NCI-H69 (cell line): Measurements from ENCODE around the gene S100A5.

Source experiments
- DNase-seq: peaks from one replicate; lab custom pipeline; 2025; lab: John Stamatoyannopoulos, UW

The S100A5 gene

DNA sequence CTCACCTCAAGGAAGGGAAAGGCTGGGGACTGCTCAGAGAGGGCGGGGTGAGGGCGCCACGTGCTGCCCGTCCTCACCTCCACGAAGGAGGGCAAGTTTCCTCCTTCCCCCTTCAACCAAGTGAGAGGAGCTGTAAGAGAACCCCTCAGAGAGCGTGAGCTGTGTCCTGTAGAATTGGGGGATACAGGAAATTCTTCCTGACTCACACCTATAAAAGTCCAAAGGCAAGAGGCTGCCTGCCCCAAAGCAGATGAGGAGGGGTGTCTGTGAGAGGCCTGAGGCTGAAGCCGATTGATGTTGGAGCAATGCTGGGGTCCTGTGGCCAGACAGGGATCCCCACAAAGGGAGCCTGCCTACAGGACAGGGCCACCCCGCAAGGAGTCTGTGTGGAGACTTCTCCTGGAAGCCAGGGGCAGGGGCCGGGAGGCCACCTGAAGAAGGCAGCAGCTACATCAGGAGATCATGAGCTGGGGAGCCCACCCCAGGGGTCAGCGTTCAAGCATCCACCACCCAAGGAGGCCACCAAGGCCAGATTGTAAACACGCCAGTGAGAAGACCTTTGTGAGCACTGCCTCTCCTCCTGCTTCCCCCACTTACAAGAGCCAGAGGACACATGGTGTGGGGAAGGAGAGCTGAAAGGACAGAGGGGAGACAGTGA lies 32.7 kb downstream of the S100A5 start:
- DNase-seq, result no peak

DNA sequence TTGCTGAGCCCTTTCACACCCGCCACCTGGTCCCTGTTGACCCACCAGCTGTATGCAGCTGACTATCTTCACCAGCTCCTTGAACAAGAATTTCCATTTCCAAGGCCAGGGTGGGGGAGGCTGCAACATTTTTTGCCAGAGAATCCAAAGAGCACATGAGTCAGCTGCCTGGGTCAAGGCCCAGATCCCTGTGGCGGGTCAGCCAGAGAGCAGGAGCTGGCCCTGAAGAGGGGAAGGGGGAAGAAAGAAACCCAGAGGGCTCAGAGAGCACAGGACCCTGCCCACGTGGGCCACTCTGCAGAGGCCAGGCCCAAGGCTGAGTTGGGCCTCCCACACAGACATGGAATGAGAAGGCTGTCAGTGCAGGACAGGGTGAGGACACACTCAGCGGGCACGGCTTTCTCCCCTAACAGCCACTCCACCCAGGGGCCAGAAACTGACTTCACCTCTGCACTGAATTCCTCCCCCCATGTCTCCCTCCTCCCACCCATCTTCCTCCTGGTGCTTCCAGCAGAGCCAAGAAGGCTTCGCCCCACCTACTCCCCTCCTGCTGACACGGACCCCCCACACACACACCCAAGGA lies 33.8 kb downstream of the S100A5 start:
- DNase-seq, result no peak

DNA sequence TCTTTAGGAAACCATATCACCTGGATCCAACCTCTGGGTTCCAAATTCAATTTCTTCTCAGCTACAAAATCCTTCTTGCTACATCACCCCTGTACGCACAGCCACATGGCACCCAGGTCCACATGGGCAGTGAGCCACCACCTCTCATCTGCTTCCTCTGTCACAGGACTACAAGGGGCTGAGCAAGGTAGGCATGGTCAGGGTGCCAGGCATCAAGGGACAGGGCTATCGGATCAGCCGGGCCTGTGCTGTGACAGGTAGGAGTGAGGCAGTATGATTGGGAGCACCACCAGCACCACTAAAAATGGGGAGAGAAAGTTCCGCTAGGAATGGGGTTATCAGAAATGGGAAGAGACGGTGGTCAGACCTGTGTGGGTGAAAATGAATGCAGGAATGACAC lies 34.3 kb downstream of the S100A5 start:
- no peak for DNase-seq

DNA sequence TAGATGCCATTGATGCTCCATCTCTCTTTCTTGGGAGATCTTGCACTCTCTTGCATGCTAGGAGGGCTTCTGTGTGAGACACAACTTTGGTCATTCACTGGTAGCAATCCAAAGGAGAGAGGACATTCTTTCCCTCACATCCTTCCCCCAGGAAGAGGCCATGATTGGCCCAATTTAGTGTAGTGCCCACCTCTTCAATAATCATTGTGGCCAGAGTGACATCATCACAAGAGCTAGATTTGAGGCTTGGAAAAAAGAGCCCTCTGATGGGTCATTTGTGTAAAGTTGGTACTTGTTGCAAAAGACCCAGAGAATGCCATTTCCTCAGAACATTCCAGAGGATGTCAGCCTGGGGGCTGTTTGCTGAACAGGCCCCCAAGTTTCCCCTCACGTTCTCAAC lies 35.2 kb downstream of the S100A5 start:
- no peak for DNase-seq

DNA sequence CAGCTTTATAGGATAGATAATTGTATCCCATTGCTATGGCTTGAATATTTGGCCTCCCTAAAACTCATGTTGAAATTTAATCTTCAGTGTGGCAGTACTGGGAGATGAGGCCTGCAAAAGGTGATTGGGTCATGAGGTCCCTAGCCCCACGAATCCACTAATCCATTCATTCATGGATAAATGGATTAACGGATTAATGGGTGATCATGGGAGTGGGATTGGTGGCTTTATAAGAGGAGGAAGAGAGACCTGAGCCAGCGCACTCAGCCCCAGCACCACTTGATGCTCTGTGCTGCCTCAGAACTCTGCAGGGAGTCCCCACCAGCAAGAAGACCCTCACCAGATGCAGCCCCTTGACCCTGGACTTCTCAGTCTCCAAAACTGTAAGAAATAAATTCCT lies 37.0 kb downstream of the S100A5 start:
- DNase-seq, result no peak

DNA sequence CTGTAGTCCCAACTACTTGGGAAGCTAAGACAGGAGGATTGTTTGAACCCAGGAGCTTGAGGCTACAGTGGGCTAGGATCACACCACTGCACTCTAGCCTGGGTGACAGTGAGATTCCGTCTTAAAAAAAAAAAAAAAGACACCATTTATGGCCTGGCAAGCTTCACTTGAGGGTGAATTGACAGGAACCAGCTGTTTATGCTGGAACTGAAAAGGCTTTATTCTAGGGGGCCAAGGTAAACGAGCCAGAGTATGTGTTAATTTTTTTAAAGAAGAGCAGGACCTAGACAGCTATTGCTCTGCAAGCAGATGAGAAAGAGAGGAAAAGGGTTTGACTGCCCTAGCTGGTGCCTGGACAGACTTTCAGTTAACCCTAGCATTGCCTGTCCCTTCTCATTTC lies 42.0 kb downstream of the S100A5 start:
- no peak for DNase-seq

DNA sequence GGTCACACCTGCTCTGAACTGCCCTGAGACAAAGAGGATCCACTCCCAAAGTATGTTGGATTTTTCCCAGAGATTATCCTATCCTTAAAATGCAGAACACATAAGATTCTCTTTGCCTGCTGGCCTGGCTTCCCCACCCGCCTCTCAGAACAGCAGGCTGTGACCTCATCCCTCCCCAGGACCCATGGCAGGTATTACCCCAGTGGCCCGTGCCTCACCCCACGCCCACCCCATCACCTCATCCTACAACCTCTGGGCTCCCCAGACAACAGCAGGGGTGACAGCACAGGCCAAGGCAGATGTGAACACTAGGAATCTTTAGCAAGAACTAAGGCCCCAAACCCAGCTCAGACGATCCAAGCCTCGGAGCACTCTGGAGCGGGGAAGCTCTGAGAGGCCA lies 45.2 kb downstream of the S100A5 start:
- no peak for DNase-seq

DNA sequence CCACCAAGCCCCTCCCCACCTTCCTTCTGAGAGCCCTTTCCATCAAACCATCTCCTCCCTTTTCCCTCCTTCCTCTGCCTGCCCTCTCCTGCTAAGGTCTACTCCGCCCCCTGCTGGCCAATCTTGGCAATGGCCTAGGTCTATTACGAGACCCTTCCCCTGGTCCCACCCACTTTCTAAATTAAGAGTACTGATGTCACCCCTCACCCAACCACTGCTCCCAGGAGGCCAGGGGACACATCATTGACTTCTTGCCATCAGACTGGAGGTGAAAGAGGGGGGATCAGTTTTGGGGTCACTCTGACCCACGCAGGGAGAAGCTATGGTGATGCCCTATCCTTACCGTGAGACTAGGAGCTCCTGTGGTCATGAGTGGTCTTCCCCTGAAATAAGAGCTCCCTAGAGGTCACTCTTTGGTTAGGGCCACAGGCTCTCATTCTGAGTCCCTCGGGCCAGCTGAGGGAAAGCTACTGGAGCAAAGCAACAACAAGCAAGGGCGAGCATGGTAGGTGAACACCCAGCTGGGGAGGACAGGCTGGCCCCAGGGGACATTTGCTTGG lies 45.7 kb downstream of the S100A5 start:
- peak; percentile 94 for DNase-seq

DNA sequence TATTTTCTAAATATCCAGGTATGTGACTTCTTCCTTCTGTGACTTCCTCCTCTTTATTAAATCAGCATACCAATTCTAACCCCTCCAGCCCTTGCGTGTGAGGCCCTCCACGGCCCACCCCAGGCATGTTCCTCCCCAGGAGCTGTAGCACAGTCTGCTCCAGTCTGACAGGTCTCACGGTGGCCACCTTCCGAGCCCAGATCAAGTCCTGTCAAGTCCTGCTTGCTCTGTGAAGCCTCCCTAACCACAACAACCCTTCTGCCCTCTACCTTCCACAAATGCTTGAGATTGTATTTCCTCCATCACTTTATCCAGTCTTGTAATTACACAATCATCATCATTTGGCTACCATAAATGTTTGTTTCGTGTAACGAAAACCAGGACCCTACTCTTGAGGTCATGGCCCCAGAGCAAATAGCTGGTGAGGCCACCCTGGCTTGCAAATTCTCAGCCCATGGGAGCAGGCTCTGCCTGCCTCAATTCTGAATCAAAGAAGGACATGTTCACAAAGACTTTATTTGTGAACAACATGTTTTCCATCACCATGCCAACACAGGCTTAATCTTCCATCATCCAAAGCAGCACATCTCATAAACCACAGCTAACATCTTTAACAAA lies 47.3 kb downstream of the S100A5 start:
- no peak for DNase-seq

DNA sequence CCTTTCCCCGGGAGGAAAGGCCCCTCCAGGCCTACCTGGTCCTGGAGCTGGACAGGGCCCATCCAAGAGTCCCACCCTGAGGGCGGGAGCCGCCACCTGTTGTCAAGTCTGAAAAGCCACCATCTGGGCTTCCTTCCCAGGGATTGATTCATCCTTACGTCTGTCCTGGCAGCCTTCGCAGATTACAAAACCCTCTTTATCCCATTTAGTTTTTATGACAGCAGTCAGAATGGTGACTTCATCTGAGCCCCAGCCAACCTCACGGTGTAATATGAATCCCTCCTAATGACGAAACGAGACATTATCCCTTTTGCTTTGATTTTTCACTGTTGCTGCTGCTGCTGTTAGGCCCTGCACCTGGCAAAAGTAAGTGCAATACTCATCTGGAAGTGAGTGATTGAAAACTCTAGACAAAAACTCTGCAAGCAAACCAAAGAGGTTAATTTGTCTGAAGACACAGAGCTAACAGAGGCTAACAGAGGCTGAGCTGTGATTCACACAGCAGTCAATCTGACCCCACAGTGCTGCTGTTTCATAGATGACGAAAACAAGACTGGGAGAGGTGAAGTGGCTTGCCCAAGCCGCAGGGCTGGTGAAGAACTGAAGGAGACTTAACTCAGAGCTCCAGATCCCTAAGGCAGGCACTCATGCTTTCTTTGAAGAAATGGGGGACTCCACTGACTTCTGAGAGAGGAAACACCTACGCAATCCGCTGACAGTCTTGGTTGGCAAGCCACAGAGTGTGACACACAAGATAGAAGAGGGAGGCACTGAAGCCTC lies 50.3 kb downstream of the S100A5 start:
- peak; percentile 99 for DNase-seq

DNA sequence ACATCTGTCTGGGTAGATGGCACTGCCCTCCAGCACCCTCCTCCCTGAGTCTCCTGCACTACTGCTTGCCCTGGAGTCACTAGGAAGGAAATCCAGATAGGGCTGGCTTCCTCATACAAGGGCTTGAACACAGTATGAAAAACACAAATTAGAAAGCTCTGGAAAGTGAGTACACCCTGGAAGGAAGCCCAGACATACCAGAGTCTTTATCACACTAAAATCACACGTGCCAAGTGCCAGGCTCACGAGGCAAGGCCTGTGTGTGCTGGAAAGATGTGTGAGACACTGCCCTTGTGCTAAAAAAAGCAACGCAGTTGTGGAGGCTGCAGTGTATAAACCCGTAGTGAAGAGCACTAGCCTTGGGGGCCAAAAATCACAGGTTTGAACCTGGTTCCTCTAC lies 52.0 kb downstream of the S100A5 start:
- DNase-seq, result peak; percentile 61

DNA sequence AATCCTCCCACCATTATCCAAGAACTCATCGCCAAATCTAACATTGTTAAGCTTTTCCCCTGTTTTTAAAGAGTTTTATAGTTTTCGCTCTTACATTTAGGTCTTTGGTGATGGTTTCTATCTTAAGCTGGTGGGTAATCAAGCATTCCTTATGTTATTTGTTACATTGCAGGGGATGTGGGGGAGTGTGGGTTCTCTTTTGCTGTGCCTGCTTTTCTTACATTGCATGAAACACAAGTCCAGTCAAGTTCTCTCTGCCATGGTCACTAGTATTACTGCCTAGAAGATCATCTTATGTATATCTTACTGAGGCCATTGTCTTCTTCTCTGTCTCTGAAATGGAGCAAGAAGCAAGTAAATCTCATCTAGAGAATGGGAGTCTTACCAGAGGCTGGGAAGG lies 53.0 kb downstream of the S100A5 start:
- no peak for DNase-seq
